NCI-H1436 treated with DMSO at 0.1 percent for 48 hours (cell line): ENCODE results near the gene PCMT1.
"Not testable (repeated sequence)": the region's sequence is repeated elsewhere in the genome, so short reads cannot be mapped to it uniquely, and the experiment has no call there.

Experiments used
- DNase-seq: peaks from one replicate; lab custom pipeline; 2025; lab: John Stamatoyannopoulos, UW

Gene PCMT1

GRCh38 chr6:149750136-149750609 is 632 bp downstream of the PCMT1 start:
- DNase-seq = peak; percentile 42

- no peak for DNase-seq
These were observed 1.7 kb downstream of the PCMT1 start for GRCh38 chr6:149751239-149751638.

GRCh38 chr6:149751920-149752319 is 2.4 kb downstream of the PCMT1 start:
- DNase-seq = not testable (repeated sequence)

- no peak for DNase-seq
These were observed 3.2 kb downstream of the PCMT1 start for GRCh38 chr6:149752600-149753373.

- not testable (repeated sequence) for DNase-seq
These were observed 3.8 kb downstream of the PCMT1 start for GRCh38 chr6:149753374-149753637.

GRCh38 chr6:149754548-149754947 is 5.0 kb downstream of the PCMT1 start:
- DNase-seq = no peak

- no peak for DNase-seq
These were observed 6.0 kb downstream of the PCMT1 start for GRCh38 chr6:149755300-149756260.

GRCh38 chr6:149756261-149756636 is 6.7 kb downstream of the PCMT1 start:
- no peak for DNase-seq

GRCh38 chr6:149761438-149761837 is 11.9 kb downstream of the PCMT1 start:
- DNase-seq = no peak

GRCh38 chr6:149763866-149764265 is 14.3 kb downstream of the PCMT1 start:
- no peak for DNase-seq

- no peak for DNase-seq
These were observed 16.7 kb downstream of the PCMT1 start for GRCh38 chr6:149766156-149766769.

GRCh38 chr6:149769676-149770075 is 20.1 kb downstream of the PCMT1 start:
- DNase-seq = no peak

GRCh38 chr6:149771185-149771584 is 21.6 kb downstream of the PCMT1 start:
- no peak for DNase-seq

GRCh38 chr6:149771925-149772324 is 22.4 kb downstream of the PCMT1 start:
- no peak for DNase-seq

- no peak for DNase-seq
These were observed 28.1 kb downstream of the PCMT1 start for GRCh38 chr6:149777624-149778023.

GRCh38 chr6:149779644-149779963 is 30.1 kb downstream of the PCMT1 start:
- no peak for DNase-seq

GRCh38 chr6:149781715-149782114 is 32.2 kb downstream of the PCMT1 start:
- DNase-seq = no peak

GRCh38 chr6:149782337-149782736 is 32.8 kb downstream of the PCMT1 start:
- no peak for DNase-seq

GRCh38 chr6:149783551-149783950 is 34.0 kb downstream of the PCMT1 start:
- no peak for DNase-seq

GRCh38 chr6:149806127-149806526 is 56.6 kb downstream of the PCMT1 start:
- no peak for DNase-seq

- no peak for DNase-seq
These were observed 60.3 kb downstream of the PCMT1 start for GRCh38 chr6:149809798-149810197.

GRCh38 chr6:149813351-149813750 is 63.8 kb downstream of the PCMT1 start:
- no peak for DNase-seq

GRCh38 chr6:149815788-149816187 is 66.2 kb downstream of the PCMT1 start:
- DNase-seq = no peak
